ENCODE measurements around the gene SPARCL1.

- no peak for TF ChIP-seq CTCF (IDR thresholded peaks at IDR 0.05)
- TF ChIP-seq POLR2A (IDR thresholded peaks at IDR 0.05): no peak
Measured at GRCh38 chr4:87532109-87532508, 2.9 kb upstream of the SPARCL1 start.
